Central memory CD4-positive, alpha-beta T cell (primary cell): ENCODE results near the gene EWSR1.

Experiments used
- DNase-seq: peaks from one replicate; pipeline ENCODE4 v3.0.0; 2022

Gene EWSR1

DNA sequence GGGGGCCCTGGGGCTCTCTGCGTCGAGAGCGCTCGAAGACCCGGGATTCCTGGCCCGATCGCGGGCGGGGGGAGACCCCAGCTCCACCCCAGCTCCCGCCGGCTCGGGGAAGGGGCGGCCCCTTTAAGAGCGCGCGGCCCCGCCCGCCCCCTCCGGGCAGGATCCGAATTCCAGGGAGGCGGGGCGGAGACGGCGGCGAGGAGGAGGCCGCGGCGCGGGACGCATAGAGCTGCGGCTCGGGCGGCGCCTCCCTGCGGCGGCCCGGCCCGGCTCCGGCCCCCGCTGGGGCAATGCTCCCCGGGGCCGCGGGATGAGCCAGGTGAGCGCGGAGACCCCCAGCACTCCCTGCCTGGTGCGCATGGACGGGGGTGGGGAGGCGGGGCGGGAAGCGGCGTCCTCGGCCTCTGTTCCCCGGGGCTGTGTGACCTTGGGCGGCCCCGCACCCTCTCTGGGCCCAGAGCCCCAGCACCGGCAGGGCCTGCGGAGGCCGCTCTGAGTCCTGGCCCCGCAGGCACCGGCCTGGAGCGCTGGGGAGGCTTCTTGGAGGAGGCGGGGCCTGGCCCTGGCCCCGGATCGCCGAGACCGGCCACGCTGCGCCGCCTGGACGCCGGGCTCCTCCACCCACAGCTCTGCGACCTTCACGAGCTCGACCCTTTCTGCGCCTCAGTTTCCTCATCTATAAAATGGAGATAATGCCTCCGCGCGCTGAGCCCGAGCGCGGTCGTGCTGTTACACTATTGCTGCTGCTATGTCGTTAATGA lies 38.9 kb downstream of the EWSR1 start:
- no peak for DNase-seq

GRCh38 chr22:29307596-29308147 lies 39.6 kb downstream of the EWSR1 start:
- no peak for DNase-seq

DNA sequence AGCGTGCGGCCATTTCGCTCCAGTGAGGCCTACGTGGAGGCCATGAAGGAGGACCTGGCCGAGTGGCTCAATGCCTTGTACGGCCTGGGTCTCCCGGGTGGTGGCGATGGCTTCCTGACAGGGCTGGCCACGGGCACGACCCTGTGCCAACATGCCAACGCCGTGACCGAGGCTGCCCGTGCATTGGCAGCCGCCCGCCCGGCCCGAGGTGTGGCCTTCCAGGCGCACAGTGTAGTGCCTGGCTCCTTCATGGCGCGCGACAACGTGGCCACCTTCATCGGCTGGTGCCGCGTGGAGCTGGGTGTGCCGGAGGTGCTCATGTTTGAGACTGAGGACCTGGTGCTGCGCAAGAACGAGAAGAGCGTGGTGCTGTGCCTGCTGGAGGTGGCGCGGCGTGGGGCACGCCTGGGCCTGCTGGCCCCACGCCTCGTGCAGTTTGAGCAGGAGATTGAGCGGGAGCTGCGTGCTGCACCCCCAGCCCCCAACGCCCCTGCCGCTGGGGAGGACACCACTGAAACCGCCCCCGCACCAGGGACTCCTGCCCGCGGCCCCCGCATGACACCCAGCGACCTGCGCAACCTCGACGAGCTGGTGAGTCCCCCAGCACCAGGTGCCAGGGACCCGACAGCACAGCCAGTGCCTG lies 40.2 kb downstream of the EWSR1 start:
- DNase-seq: no peak

DNA sequence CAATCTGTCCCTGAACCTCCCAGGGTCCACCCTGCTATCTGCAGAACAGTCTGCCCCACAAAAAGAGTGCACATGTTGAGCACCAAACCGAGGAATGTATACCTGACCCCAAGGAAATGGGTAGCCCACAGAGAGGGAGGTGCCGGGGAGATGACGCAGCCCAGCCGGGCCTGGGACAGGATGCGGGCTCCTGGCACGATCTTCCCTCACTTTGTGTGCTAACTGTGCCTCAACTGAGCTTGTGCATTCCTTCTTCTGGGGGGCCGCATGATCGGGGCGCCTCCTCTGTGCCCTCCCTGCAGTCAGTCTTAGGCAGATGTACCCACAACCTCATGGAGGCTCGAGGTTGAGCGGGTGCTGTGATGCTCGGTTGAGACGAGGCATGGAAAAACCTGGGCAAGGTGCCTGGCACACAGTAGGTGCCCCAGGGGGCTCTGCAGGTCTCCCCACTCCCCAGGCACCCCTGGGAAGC lies 40.8 kb downstream of the EWSR1 start:
- peak; percentile 55 for DNase-seq

GRCh38 chr22:29309332-29310064 lies 41.4 kb downstream of the EWSR1 start:
- no peak for DNase-seq

GRCh38 chr22:29310065-29310862 lies 42.2 kb downstream of the EWSR1 start:
- DNase-seq: no peak

DNA sequence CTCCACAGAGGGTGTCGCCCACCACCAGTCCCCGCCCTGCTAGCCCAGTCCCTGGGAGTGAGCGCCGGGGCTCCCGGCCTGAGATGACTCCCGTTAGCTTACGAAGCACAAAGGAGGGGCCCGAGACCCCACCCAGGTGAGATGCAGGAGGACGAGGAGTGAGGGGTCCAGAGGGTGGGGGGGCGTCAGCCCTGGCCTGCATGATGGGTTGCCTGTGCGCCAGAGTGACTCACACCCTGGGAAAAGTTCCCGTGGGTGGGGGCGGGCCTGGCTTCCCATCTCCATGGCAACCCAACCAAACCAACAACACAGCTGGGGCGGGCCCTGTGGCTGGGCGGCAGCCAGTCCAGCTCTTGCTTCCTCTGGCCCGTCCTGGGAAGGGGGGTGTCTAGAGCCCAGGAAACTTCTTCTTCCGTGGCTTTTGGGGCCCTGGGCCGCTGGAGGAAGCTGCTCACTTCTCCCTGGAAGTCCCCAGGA lies 42.8 kb downstream of the EWSR1 start:
- DNase-seq: peak; percentile 37

GRCh38 chr22:29311464-29312217 lies 43.6 kb downstream of the EWSR1 start:
- no peak for DNase-seq

GRCh38 chr22:29312218-29313125 lies 44.4 kb downstream of the EWSR1 start:
- DNase-seq: no peak

DNA sequence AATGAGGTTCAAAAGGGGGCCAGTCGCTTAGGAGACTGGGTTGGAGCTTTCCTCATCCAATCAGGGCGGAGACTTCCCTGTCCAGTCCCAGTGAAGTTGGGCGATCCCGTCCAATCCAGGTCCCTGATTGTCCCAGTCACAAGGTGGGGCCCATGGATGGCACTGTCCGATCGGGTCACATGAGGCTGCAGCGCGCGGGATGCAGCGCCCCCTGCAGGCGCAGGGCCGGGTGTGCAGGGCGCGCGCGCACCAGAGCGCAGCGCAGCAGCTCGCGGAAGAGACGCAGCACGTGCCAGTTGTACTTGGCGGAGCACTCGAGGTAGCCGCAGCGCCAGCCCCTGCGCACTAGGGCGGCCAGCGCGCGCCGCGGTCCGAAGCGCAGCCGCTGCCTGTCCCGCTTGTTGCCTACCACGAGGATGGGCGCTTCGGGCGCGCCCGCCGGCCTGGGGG lies 45.1 kb downstream of the EWSR1 start:
- no peak for DNase-seq

GRCh38 chr22:29313576-29314466 lies 45.8 kb downstream of the EWSR1 start:
- DNase-seq: no peak

DNA sequence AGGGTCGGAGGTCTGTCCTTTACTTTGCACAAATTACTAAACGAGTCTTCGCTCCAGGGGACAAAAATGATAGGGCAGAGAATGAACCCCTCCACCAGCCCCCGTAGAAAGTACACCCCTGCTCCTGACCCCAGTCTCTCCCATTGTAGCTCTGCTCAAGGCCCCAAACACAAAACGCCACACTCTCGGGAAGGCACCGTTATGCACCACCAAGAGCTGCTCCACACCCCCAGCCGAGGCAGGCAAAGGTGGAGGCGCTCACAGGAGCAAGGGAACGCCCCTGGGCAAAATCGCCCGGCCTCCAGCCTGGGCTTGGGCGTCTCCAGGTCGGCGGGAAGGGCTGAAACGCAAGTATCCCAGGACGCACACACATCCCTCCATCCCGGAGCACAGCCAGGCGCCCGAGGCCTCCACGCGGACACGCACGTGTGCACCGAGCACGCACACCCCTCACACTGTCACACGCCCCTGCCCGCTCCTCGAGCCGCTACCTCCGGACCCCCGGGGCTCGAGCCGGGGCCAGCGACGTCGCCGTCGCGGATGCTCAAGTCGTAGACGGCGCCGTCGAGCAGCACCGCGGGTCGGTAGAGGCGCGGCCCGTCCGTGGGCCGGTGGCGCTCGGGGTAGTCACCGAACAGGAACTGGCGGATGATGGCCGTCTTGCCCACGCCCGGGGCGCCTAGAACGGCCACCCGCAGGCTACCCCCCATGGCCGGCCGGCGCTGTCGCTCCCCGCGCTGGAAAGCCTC lies 46.6 kb downstream of the EWSR1 start:
- DNase-seq: no peak

DNA sequence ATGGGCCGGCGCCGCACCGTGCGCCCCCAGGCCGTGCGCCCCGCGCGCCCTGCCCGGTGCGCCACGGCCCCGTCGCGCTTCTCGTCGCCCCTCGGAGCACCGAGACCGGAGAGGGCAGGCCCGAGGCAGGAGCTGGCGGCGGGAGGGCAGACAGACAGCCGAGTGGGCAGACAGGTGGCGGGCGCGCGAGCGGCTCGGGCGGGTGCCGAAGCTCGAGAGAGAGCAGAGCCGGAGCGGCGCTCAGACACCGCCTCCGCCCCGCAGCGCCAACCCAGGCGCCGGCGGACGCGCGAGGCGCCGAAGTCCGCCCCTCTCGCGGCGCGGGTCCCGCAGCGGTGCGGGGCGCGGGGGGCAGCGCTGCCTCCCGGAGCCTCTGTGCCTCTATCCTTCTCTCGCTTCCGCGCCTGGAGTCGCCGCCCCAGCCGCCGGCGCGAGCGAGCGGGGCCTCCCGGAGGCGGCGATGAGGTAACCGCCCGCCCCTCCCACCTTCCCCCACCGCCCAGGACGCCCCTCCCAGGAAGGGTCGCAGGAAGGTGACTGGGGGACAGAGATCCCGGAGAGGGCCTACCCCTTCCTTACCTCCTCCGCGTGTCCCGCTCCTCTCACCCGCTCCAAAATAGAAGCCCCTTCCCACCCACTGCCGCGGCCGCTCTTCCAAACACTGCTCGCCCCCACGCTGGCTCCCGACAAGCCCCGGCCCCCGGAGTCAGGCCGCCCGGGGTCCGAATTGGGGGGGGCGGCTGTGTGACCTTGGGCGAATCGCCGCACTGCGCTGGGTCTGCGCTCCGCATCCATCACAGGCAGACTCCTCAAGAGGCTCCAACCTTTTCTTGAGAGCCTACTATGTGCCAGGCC lies 47.4 kb downstream of the EWSR1 start, which contains the start of gene RASL10A:
TSS of gene RASL10A (minus strand) at position 412 of the 855 bp plus-strand sequence. CDS start 451 bp downstream, outside the sequence.
- DNase-seq: no peak

DNA sequence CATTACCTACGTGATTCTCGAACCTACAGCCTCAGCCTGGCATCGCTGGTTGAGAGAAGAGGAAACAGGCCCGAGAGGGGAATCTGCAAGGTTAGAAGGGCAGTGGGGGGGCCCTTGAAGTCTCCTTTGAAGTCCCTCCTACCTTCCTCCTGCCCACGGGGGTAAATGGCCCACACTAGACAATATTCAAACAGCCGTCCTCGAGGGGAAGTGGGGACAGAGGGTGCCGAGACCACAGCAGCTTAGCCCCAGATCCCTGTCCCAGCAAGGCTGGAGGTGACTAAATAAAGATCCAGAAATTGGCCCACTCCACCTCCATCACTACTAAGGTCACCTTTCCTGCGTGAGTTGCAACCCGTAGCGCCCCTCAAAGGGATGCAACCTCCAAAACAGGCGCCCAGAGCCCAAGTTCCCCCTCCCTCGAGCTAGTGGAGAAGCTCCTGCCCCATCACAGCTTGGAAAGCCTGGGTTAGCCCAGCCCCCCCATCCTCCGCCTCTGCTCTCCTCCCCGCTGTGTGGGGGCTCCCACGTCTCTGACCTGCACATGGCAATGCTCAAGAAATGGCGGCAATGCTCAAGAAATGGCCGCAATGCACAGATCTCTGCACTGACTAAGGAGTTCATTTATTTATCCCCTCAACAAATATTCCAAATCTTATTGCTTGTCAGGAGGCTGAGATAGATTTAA lies 48.2 kb downstream of the EWSR1 start:
- no peak for DNase-seq

DNA sequence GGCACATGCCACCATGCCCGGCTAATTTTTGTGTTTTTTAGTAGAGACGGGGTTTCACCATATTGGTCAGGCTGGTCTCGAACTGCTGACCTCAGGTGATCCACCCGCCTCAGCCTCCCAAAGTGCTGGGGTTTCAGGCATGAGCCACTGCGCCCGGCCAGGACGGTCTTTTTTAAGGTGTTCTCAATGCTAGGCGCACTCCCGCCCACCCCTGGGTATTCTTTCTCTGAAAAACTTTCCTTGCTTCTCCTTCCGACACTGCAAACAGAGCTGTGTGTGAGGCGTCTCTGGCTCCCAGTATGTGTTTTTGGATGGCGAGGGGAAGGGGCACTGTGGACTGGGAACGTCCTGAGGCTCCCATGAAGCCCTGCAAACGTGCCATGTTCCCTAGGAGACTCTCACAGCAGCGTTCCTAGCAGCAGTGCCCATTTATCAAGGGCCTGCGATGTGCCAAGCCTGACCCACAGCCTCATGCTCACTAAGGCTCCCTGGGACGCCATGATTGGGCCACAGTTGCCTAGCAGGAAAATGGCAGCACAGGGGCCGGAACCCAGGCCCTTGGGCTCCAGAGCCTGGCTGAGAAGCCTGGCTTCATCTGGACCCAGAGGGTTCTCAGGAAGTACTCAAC lies 49.9 kb downstream of the EWSR1 start:
- no peak for DNase-seq

- DNase-seq: no peak
Observed at GRCh38 chr22:29319072-29319471, 51.0 kb downstream of the EWSR1 start.
